Neural progenitor cell (in vitro differentiated cells): ENCODE measurements around the gene TIAM2.

Source experiments
- CTCF ChIP-seq: fragments of 200-600 bp; sonication (generic); IDR thresholded peaks from 2 replicates; pipeline ENCODE4 v1.5.1; 2017; ENCODE audit warnings: antibody characterized with exemption, mild to moderate bottlenecking
- EZH2 ChIP-seq: fragments of 200-600 bp; sonication (generic); IDR thresholded peaks from 2 replicates; pipeline ENCODE4 v1.6.1; 2017; ENCODE audit warnings: antibody characterized with exemption, mild to moderate bottlenecking, moderate library complexity
- EZH2phosphoT487 ChIP-seq: fragments of 200-600 bp; sonication (generic); IDR thresholded peaks from 2 replicates; pipeline ENCODE4 v1.6.1; 2017; ENCODE audit warnings: antibody characterized with exemption

GRCh38 chr6:155259897-155260296, 264.8 kb downstream of the TIAM2 start:
- TF ChIP-seq CTCF (no peak), EZH2phosphoT487 (no peak), EZH2 (no peak)
